Lung (tissue), 12 donors: Measurements from ENCODE around the gene CPZ. TPM values are rescaled to one million over a fixed set of nuclear protein-coding genes. Genes with fewer than 3 reads are reported as not detected.

Experiments
- ATAC-seq: fragments of 200-7000 bp; cut with Tn5 transposase; one replicate; pipeline ENCODE4 v1.9.1; 2020; ENCODE audit warnings: moderate number of reproducible peaks; ENCODE audit not compliant: insufficient read depth, low FRiP score
- DNase-seq, 3 donors: peaks; one replicate each; pipeline ENCODE4 v3.0.0-alpha.2; 2013 to 2017
- H3K27ac ChIP-seq, 2 donors: one replicate each; pipeline ENCODE4 v1.5.1; 2013; ENCODE audit warnings: mild to moderate bottlenecking in 2 of 2, moderate library complexity in 2 of 2, control low read depth in 1 of 2, inconsistent platforms in 1 of 2, low read depth in 1 of 2, low read length in 1 of 2
- H3K27me3 ChIP-seq, 3 donors: one replicate each; pipeline ENCODE4 v1.5.1; 2013; ENCODE audit warnings: low read length in 2 of 3; ENCODE audit not compliant: control insufficient read depth in 3 of 3, insufficient read depth in 3 of 3
- H3K36me3 ChIP-seq, 4 donors: one replicate each; pipeline ENCODE4 v1.5.1; 2013; ENCODE audit warnings: low read length in 4 of 4, mild to moderate bottlenecking in 1 of 4, moderate library complexity in 1 of 4; ENCODE audit not compliant: control insufficient read depth in 4 of 4, insufficient read depth in 4 of 4
- H3K4me1 ChIP-seq, 5 donors: one replicate each; pipeline ENCODE4 v1.5.1; 2013; ENCODE audit warnings: low read length in 5 of 5, mild to moderate bottlenecking in 2 of 5, moderate library complexity in 1 of 5; ENCODE audit not compliant: control insufficient read depth in 5 of 5, insufficient read depth in 5 of 5
- H3K4me3 ChIP-seq: one replicate; pipeline ENCODE4 v1.5.1; 2013; ENCODE audit warnings: mild to moderate bottlenecking, control low read depth, moderate library complexity
- H3K9ac ChIP-seq, 2 donors: one replicate each; pipeline ENCODE4 v1.5.1; 2013; ENCODE audit warnings: low read length in 2 of 2, control low read depth in 1 of 2; ENCODE audit not compliant: insufficient read depth in 1 of 2
- H3K9me3 ChIP-seq, 4 donors: one replicate each; pipeline ENCODE4 v1.5.1; 2013; ENCODE audit warnings: low read length in 3 of 4, mild to moderate bottlenecking in 1 of 4, moderate library complexity in 1 of 4; ENCODE audit not compliant: control insufficient read depth in 4 of 4, insufficient read depth in 3 of 4
- WGBS, 2 donors: extraction: QIAGEN DNeasy Blood & Tissue Kit; methylation state at CpG; one replicate each; pipeline ENCODE4 v1.1.7; 2013; 5-methylcytosine and 5-hydroxymethylcytosine counted together
- polyA plus RNA-seq, 2 donors: library from polyadenylated mRNA; stranded (reverse); fragments of 200-250 nt; gene quantifications; one replicate each; pipeline ENCODE4 v1.2.1, GENCODE V29; 2013
- total RNA-seq, 2 donors: library from RNA; depleted of rRNA in 1 of 2; stranded (reverse); fragments of >200 nt in 1 of 2; gene quantifications; one replicate each; pipeline ENCODE4 v1.2.1, GENCODE V29; 2014 to 2021
- TF ChIP-seq, protein P1 (sequence below): IDR thresholded peaks from 2 replicates; pipeline ENCODE4 v1.5.1; 2012; ENCODE audit warnings: mild to moderate bottlenecking; ENCODE audit errors: control extremely low read depth, extremely low read depth
- donor health status: control.
- donor health status: control.
- donor health status: Bipolar disorder and iron deficiency.
- donor health status: healthy.
- donor health status: DM: yes; HTN: yes; CAD: no.

CPZ gene
- total and polyA plus RNA-seq, 4 donors, result 1.4 to 5.5 (median 2.7) TPM

DNA sequence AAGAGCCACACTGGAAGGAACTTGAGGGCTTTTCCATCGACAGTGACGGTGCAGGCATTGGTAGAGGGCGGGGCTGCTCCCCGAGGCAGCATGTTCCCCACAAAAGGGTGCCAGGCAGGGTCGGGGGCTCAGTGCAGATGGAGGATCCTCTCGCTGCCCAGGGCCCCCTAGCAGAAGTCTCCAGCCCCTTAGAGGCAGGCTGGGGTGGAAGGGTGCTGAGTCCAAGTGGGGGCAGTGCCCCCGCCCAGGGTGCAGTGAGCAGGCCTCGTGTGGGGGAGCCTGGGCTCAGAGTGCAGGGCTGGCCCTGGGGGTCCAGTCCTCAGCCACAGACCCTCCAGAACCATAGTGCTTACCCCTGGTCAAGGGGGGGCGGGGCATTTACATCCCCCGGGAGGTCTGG lies 9.0 kb downstream of the CPZ start:
- H3K36me3 ChIP-seq, result no peaks in the 10 kb centered on the region
- DNase-seq (no peak), ATAC-seq (no peak)
- no peak overlapping the region for H3K9ac ChIP-seq
- WGBS, 2 donors, result 78 to 83% methylated on average over 10 of the region's 10 CpGs
- H3K27me3 ChIP-seq, result no peaks in the 10 kb centered on the region
- H3K27ac ChIP-seq, result no peak overlapping the region
- no peaks in the 10 kb centered on the region for H3K4me1 ChIP-seq
- H3K4me3 ChIP-seq, result no peak overlapping the region
- peaks cover 0 to under 1% (median 0%) of the 10 kb centered on the region in 4 donors for H3K9me3 ChIP-seq
- TF ChIP-seq, protein P1, sequence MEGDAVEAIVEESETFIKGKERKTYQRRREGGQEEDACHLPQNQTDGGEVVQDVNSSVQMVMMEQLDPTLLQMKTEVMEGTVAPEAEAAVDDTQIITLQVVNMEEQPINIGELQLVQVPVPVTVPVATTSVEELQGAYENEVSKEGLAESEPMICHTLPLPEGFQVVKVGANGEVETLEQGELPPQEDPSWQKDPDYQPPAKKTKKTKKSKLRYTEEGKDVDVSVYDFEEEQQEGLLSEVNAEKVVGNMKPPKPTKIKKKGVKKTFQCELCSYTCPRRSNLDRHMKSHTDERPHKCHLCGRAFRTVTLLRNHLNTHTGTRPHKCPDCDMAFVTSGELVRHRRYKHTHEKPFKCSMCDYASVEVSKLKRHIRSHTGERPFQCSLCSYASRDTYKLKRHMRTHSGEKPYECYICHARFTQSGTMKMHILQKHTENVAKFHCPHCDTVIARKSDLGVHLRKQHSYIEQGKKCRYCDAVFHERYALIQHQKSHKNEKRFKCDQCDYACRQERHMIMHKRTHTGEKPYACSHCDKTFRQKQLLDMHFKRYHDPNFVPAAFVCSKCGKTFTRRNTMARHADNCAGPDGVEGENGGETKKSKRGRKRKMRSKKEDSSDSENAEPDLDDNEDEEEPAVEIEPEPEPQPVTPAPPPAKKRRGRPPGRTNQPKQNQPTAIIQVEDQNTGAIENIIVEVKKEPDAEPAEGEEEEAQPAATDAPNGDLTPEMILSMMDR, result no peak

DNA sequence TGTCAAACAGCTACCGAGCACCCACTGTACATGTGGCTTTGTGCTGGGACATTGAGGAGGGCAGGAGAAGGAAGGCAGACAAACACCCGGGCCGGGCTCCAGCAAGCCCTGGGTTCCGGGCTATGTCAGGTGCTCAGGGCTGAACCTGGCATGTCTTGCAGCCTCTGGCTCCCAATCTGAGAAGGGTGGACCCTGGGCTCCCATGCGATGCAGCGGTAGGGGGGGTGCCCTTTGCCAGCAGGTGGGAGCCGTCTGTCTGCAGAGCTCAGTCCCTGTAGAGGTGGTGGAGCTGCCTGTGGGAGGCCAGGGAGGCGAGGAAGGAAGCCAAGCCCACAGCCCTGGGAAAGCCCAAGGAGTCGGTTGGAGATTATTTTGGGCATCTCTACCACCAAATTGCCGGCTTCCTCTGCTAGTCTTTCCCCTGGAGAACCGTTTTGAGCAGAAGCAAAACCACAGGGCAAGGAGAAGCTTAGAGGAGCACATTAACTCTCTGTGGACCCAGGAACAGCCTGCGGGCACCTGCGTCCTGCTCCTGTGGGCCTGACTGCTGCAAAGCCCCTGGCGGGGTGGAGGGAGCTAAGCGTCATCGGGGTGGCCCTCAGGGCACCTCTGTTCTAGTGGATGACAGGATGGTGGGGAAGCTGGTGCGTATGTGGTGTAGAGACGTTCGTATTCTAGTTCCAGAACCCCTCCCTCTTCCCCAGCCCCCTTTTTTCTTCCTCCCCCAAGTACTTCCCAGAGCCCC lies 10.3 kb downstream of the CPZ start:
- Histone ChIP-seq H3K4me3 (no peak overlapping the region), H3K9ac (no peak overlapping the region), H3K4me1 (no peaks in the 10 kb centered on the region), H3K27me3 (no peaks in the 10 kb centered on the region), H3K27ac (no peak overlapping the region), H3K9me3 (peaks cover 0 to 2% (median 0%) of the 10 kb centered on the region in 4 donors), H3K36me3 (no peaks in the 10 kb centered on the region)
- WGBS, 2 donors, result 62 to 65% methylated on average over 19 of the region's 19 CpGs
- ATAC-seq (no peak), DNase-seq (no peak)
- TF ChIP-seq, protein P1, result no peak

DNA sequence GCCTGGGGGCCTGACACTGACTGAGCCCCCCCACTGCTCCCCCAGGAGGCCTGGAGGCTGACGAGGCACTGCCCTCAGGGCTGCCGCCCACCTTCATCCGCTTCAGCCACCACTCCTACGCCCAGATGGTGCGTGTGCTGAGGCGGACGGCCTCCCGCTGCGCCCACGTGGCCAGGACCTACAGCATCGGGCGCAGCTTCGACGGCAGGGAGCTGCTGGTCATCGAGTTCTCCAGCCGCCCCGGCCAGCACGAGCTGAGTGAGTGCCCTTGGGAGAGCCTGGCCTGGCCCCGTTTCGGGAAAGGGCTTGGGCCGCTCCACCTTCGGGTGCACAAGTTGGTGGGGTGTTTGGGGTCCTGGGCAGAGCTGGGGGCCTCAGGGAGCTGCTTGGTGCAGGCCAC lies 11.4 kb downstream of the CPZ start:
- H3K9ac ChIP-seq, result no peak overlapping the region
- no peaks in the 10 kb centered on the region for H3K4me1 ChIP-seq
- DNase-seq, result no peak
- H3K27ac ChIP-seq, result no peak overlapping the region
- no peaks in the 10 kb centered on the region for H3K36me3 ChIP-seq
- ATAC-seq, result no peak
- peaks cover 0 to 2% (median 0%) of the 10 kb centered on the region in 4 donors for H3K9me3 ChIP-seq
- no peak overlapping the region for H3K4me3 ChIP-seq
- 88 to 91% methylated on average over 22 of the region's 22 CpGs for WGBS, 2 donors
- TF ChIP-seq, protein P1, result no peak
- peaks cover 0 to 7% (median 0%) of the 10 kb centered on the region in 3 donors for H3K27me3 ChIP-seq
